ENCODE results near the gene TCAIM. TPM values are rescaled to one million over a fixed set of nuclear protein-coding genes. Genes with fewer than 3 reads are reported as not detected.
A peak's percentile ranks its signal among the peaks of the same experiment; 100 is the strongest.

Gene TCAIM
- total and polyA plus RNA-seq, 9 of the 15 experiments (the other 6 are each of a cell fraction or from before 2014, with no cell fraction given) = 19.7 to 53.3 (median 36.9) TPM

GRCh38 chr3:44297255-44297654 is 41.3 kb upstream of the TCAIM start:
- FAIRE-seq (no peak), DNase-seq (ENCODE audit: extremely low read depth in 1 of 4, low spot score in 3 of 4) (no peak), ATAC-seq (no peak)
- no peaks in the 10 kb centered on the region for H3K4me1 ChIP-seq (replicated peaks in 1 of 2; ENCODE audit: control insufficient read depth in 2 of 2, insufficient read depth in 2 of 2, low read length in 2 of 2)
- in situ Hi-C loops (cut with MboI) = no loop called here
- no peaks in the 10 kb centered on the region for H3K9me1 ChIP-seq (ENCODE audit: control insufficient read depth, insufficient read depth, low read length)
- no peak overlapping the region for H3K9ac ChIP-seq (ENCODE audit: insufficient read depth in 1 of 2, low read depth in 2 of 2, low read length in 2 of 2)
- no peak overlapping the region for H3K27ac ChIP-seq (ENCODE audit: extremely low read depth, low read depth, low read length)
- H3K36me3 ChIP-seq (ENCODE audit: control insufficient read depth, insufficient read depth, low read length) = no peaks in the 10 kb centered on the region
- no peak overlapping the region for H2AFZ ChIP-seq (ENCODE audit: low read depth, low read length)
- no peaks in the 10 kb centered on the region for H3K27me3 ChIP-seq (ENCODE audit: control insufficient read depth in 2 of 2, insufficient read depth in 2 of 2, low read length in 2 of 2)
- TF ChIP-seq ZFP1 (CRISPR knock-in tag; IDR thresholded peaks at IDR 0.05) = no peak
- TF ChIP-seq LCOR (CRISPR knock-in tag; IDR thresholded peaks at IDR 0.05) = no peak
- no peak for TF ChIP-seq REST (IDR thresholded peaks at IDR 0.05; ENCODE audit: borderline replicate concordance)
- TF ChIP-seq REST (CRISPR knock-in tag; IDR thresholded peaks at IDR 0.05; ENCODE audit: low read depth) = no peak
- TF ChIP-seq CREM (IDR thresholded peaks at IDR 0.05; ENCODE audit: low read depth) = no peak
- peak; percentile 84 for TF ChIP-seq ZNF316 (IDR thresholded peaks at IDR 0.05)
- TF ChIP-seq C11orf30 (IDR thresholded peaks at IDR 0.05; ENCODE audit: low read depth) = peak; percentile 73
- ChIA-PET CTCF (ENCODE audit: low intra/inter-chr PET ratio) (no interaction called here), POLR2A (no interaction called here)
- intact Hi-C loops (cut with micrococcal nuclease) = no loop called here
- H3K4me2 ChIP-seq (ENCODE audit: insufficient read depth, low read length) = no peak overlapping the region
- no peaks in the 10 kb centered on the region for H3K9me3 ChIP-seq (replicated peaks; ENCODE audit: control insufficient read depth, insufficient read depth, low read depth, low read length)
- no TSS peak for BruUV-seq (replicated peaks)
- H3K4me3 ChIP-seq = no peak overlapping the region
- no peaks in the 10 kb centered on the region for H3K79me2 ChIP-seq (ENCODE audit: control insufficient read depth, insufficient read depth, low read length)
- H4K20me1 ChIP-seq (replicated peaks; ENCODE audit: control insufficient read depth, insufficient read depth, low read length) = no peaks in the 10 kb centered on the region

All from K562 (cell line).